HepG2 (cell line): ENCODE data around the gene ATP23. TPM values are rescaled to one million over a fixed set of nuclear protein-coding genes. Genes with fewer than 3 reads are reported as not detected.

Experiments used
- ATAC-seq: fragments of 200-7000 bp; cut with Tn5 transposase; 3 replicates; pipeline ENCODE4 v1.9.1; 2020; ENCODE audit warnings: mild to moderate bottlenecking, moderate library complexity
- BruUV-seq: library from RNA; stranded (reverse); fragments of 400-500 nt; replicated peaks from 2 replicates; lab custom pipeline; 2021; lab: Mats Ljungman, UMichigan
- CTCF ChIA-PET: fragments of 300-600 bp; formaldehyde crosslinking; extraction: SDS; loops from one replicate; lab custom pipeline; 2021; ENCODE audit warnings: low total read pairs, inconsistent platforms, low intra/inter-chr PET ratio; lab: Yijun Ruan, JAX
- POLR2A ChIA-PET: fragments of 350-600 bp; sonication (Branson Sonifier 250); formaldehyde crosslinking; loops from one replicate; lab custom pipeline; 2020; ENCODE audit warnings: antibody characterized with exemption, inconsistent platforms; lab: Yijun Ruan, JAX
- DNase-seq: peaks from one replicate; pipeline ENCODE4 v3.0.0-alpha.2; 2015; ENCODE audit warnings: low spot score
- FAIRE-seq: peaks from 3 replicates; lab custom pipeline; 2011; peaks lifted over from hg19 to GRCh38; lab: Jason Lieb, UNC
- H2AFZ ChIP-seq: one replicate; pipeline ENCODE4 v1.6.1; 2011; ENCODE audit warnings: low read length, inconsistent platforms
- H3K27ac ChIP-seq: fragments of 300-600 bp; 3 replicates; pipeline ENCODE4 v1.8.0; 2011; ENCODE audit warnings: mixed run types, mild to moderate bottlenecking, mixed read lengths, low read length, inconsistent platforms; ENCODE audit not compliant: insufficient read depth; ENCODE audit errors: extremely low read length
- H3K27me3 ChIP-seq, 2 experiments: fragments of 200-600 bp in 1 of 2; 2 replicates in 1 of 2; 3 replicates in 1 of 2; pipeline versions ENCODE4 v1.6.0 to v1.8.0; 2011; ENCODE audit warnings: low read length in 2 of 2, mild to moderate bottlenecking in 2 of 2, moderate library complexity in 2 of 2, inconsistent platforms in 1 of 2; ENCODE audit not compliant: insufficient read depth in 2 of 2, control insufficient read depth in 1 of 2
- H3K36me3 ChIP-seq, 2 experiments: fragments of 200-600 bp in 1 of 2; replicated peaks in 1 of 2; 2 replicates in 1 of 2; 3 replicates in 1 of 2; pipeline versions ENCODE4 v1.5.1 to v1.8.0; 2011; ENCODE audit warnings: low read length in 2 of 2, inconsistent platforms in 1 of 2; ENCODE audit not compliant: insufficient read depth in 2 of 2, control insufficient read depth in 1 of 2
- H3K4me1 ChIP-seq: 2 replicates; pipeline ENCODE4 v1.5.1; 2012; ENCODE audit warnings: low read length, inconsistent platforms; ENCODE audit not compliant: insufficient read depth
- H3K4me2 ChIP-seq: 2 replicates; pipeline ENCODE4 v1.6.0; 2011; ENCODE audit warnings: low read depth, low read length, inconsistent platforms
- H3K4me3 ChIP-seq, 3 experiments: fragments of 200-600 bp in 1 of 3; sonication (generic), shearing (Covaris generic) in 1 of 3; replicated peaks in 1 of 3; 2 replicates each; pipeline ENCODE4 v1.5.1; 2011 to 2016; ENCODE audit warnings: low read length in 3 of 3, inconsistent platforms in 2 of 3, low read depth in 2 of 3, mild to moderate bottlenecking in 2 of 3, control low read depth in 1 of 3, mixed read lengths in 1 of 3; ENCODE audit not compliant: insufficient read depth in 1 of 3
- H3K79me2 ChIP-seq: one replicate; pipeline ENCODE4 v1.6.1; 2011; ENCODE audit warnings: low read length, inconsistent platforms; ENCODE audit not compliant: insufficient read depth
- H3K9ac ChIP-seq: 2 replicates; pipeline ENCODE4 v1.6.0; 2011; ENCODE audit warnings: mild to moderate bottlenecking, low read depth, low read length, inconsistent platforms; ENCODE audit not compliant: insufficient read depth
- H3K9me3 ChIP-seq: 2 replicates; pipeline ENCODE4 v1.5.1; 2012; ENCODE audit warnings: mild to moderate bottlenecking, low read length
- H4K20me1 ChIP-seq: 2 replicates; pipeline ENCODE4 v1.6.0; 2011; ENCODE audit warnings: inconsistent platforms, mild to moderate bottlenecking, low read length, moderate library complexity; ENCODE audit not compliant: insufficient read depth
- HBP1 ChIP-seq: IDR thresholded peaks from 2 replicates; pipeline ENCODE4 v1.6.1; 2016; ENCODE audit warnings: low read depth, control low read depth
- ZNF318 ChIP-seq: sonication (generic); formaldehyde crosslinking; IDR thresholded peaks from 2 replicates; pipeline ENCODE4 v1.4.0; 2020; ENCODE audit warnings: mild to moderate bottlenecking, missing genetic modification reagents
- WGBS: methylation state at CpG from one replicate; pipeline ENCODE4 v1.1.6; 2017; ENCODE audit warnings: low lambda C conversion rate; 5-methylcytosine and 5-hydroxymethylcytosine counted together
- in situ Hi-C: cut with HindIII; loops from 2 replicates; pipeline ENCODE4 v1.10.0; 2017; ENCODE audit warnings: low pct_unique_long_range_greater_than_20kb; ENCODE audit not compliant: extremely low pct_ligation_motif_present
- intact Hi-C: fragments of 100-400 bp; cut with micrococcal nuclease; formaldehyde crosslinking; loops from one replicate; pipeline ENCODE4 v1.10.0; 2022; ENCODE audit not compliant: unreplicated experiment
- polyA plus RNA-seq, 8 experiments: library from polyadenylated mRNA; depleted of rRNA in 3 of 8; stranded (reverse) in 7 of 8; unstranded in 1 of 8; fragments of >200 nt; fragmentation: Illumina TruSeq in 4 of 8; extraction: Trizol in 4 of 8; gene quantifications; 2 replicates each; pipeline versions ENCODE4 v1.2.1 to v1.2.3, GENCODE V29; 2011 to 2016; ENCODE audit warnings: low read depth in 4 of 8, missing spikeins in 1 of 8, mixed read lengths in 1 of 8; ENCODE audit not compliant: insufficient read depth in 1 of 8
- total RNA-seq, 5 experiments: library from RNA; depleted of rRNA; stranded (reverse); fragments of >200 nt; fragmentation: Illumina TruSeq; extraction: Trizol; gene quantifications; 2 replicates each; pipeline ENCODE4 v1.2.3, GENCODE V29; 2016; ENCODE audit warnings: low read depth in 1 of 5

The ATP23 gene
- total and polyA plus RNA-seq, 2 of the 13 experiments (the other 11 are each of a cell fraction or from before 2014, with no cell fraction given), result 12.1 to 14.7 TPM

GRCh38 chr12:57906821-57907220 lies 34.5 kb upstream of the ATP23 start:
- Histone ChIP-seq H3K36me3 (no peaks in the 10 kb centered on the region), H3K27me3 (peaks cover 0 to 41% of the 10 kb centered on the region in 2 experiments; a peak in 4 of 5 replicates), H3K4me1 (peaks cover 22% of the 10 kb centered on the region), H3K4me2 (no peak overlapping the region), H3K9ac (no peak overlapping the region), H3K27ac (no peak overlapping the region), H2AFZ (no peak overlapping the region), H3K79me2 (no peaks in the 10 kb centered on the region), H4K20me1 (no peaks in the 10 kb centered on the region), H3K4me3 (no peak overlapping the region), H3K9me3 (no peaks in the 10 kb centered on the region)
- in situ Hi-C loops (no loop called here), intact Hi-C loops (no loop called here)
- no peak for ATAC-seq
- no peak for DNase-seq
- POLR2A ChIA-PET, result no interaction called here
- TF ChIP-seq HBP1 (CRISPR knock-in tag) (no peak), ZNF318 (no peak)
- no TSS peak for BruUV-seq
- FAIRE-seq, result no peak
- CTCF ChIA-PET, result interaction anchor here (5.3 kb wide), 1 partner anchor 76 kb away, joined by 165 read pairs; no protein-coding TSS in a partner anchor
- 4% methylated on average over 4 of the region's 4 CpGs for WGBS
